ENCODE data around the gene PAXX. TPM values are rescaled to one million over a fixed set of nuclear protein-coding genes. Genes with fewer than 3 reads are reported as not detected.

Gene PAXX
- total RNA-seq, 1 donor = 16.6 TPM

GRCh38 chr9:136996361-136997292 lies 4.4 kb downstream of the PAXX start, which contains the start of gene CLIC3:
Gene CLIC3 (minus strand): TSS chr9:136996568. CDS start chr9:136996543, 25 bp downstream.
- TF ChIP-seq CTCF (IDR thresholded peaks at IDR 0.05; ENCODE audit: extremely low read depth, low read depth, low read length) = no peak
- no peak within 1 kb of the TSS for H2AFZ ChIP-seq (ENCODE audit: low read length)
- peaks cover 47% of the 10 kb centered on the region for H3K4me1 ChIP-seq (ENCODE audit: insufficient read depth, low read length)
- H3K36me3 ChIP-seq (ENCODE audit: insufficient read depth, low read length) = no peaks in the 10 kb centered on the region
- H3K4me3 ChIP-seq (ENCODE audit: insufficient read depth, low read length) = peak within 1 kb of the TSS; percentile 27
- H4K20me1 ChIP-seq (ENCODE audit: insufficient read depth, low read length) = peaks cover 2% of the 10 kb centered on the region
- DNase-seq (ENCODE audit: insufficient read length, low spot score, missing footprints) = no peak
- no peaks in the 10 kb centered on the region for H3K27me3 ChIP-seq (ENCODE audit: insufficient read depth, low read length)
- no peak within 1 kb of the TSS for H3K27ac ChIP-seq (ENCODE audit: low read depth, low read length)
- peak within 1 kb of the TSS; percentile 64 for H3K4me2 ChIP-seq (ENCODE audit: insufficient read depth, low read length)
- peaks cover 10% of the 10 kb centered on the region for H3K79me2 ChIP-seq (ENCODE audit: insufficient read depth, low read length)
- no peaks in the 10 kb centered on the region for H3K9me3 ChIP-seq (ENCODE audit: low read depth, low read length)

- Histone ChIP-seq H3K4me1 (ENCODE audit: insufficient read depth, low read length) (peaks cover 47% of the 10 kb centered on the region), H3K4me2 (ENCODE audit: insufficient read depth, low read length) (peak overlapping the region; percentile 41), H2AFZ (ENCODE audit: low read length) (peak overlapping the region; percentile 54), H3K27ac (ENCODE audit: low read depth, low read length) (no peak overlapping the region), H3K79me2 (ENCODE audit: insufficient read depth, low read length) (peaks cover 10% of the 10 kb centered on the region), H3K9me3 (ENCODE audit: low read depth, low read length) (no peaks in the 10 kb centered on the region), H3K4me3 (ENCODE audit: insufficient read depth, low read length) (no peak overlapping the region), H4K20me1 (ENCODE audit: insufficient read depth, low read length) (peaks cover 2% of the 10 kb centered on the region), H3K36me3 (ENCODE audit: insufficient read depth, low read length) (no peaks in the 10 kb centered on the region), H3K27me3 (ENCODE audit: insufficient read depth, low read length) (no peaks in the 10 kb centered on the region)
- no peak for TF ChIP-seq CTCF (IDR thresholded peaks at IDR 0.05; ENCODE audit: extremely low read depth, low read depth, low read length)
- no peak for DNase-seq (ENCODE audit: insufficient read length, low spot score, missing footprints)
These were observed 5.1 kb downstream of the PAXX start for GRCh38 chr9:136997371-136997770.

- peak overlapping the region; percentile 54 for H2AFZ ChIP-seq (ENCODE audit: low read length)
- no peaks in the 10 kb centered on the region for H3K36me3 ChIP-seq (ENCODE audit: insufficient read depth, low read length)
- H3K27me3 ChIP-seq (ENCODE audit: insufficient read depth, low read length) = no peaks in the 10 kb centered on the region
- peak; percentile 95 for DNase-seq (ENCODE audit: insufficient read length, low spot score, missing footprints)
- peak overlapping the region; percentile 41 for H3K4me2 ChIP-seq (ENCODE audit: insufficient read depth, low read length)
- peaks cover 8% of the 10 kb centered on the region for H3K79me2 ChIP-seq (ENCODE audit: insufficient read depth, low read length)
- peaks cover 45% of the 10 kb centered on the region for H3K4me1 ChIP-seq (ENCODE audit: insufficient read depth, low read length)
- TF ChIP-seq CTCF (IDR thresholded peaks at IDR 0.05; ENCODE audit: extremely low read depth, low read depth, low read length) = peak; percentile 19
- no peak overlapping the region for H3K27ac ChIP-seq (ENCODE audit: low read depth, low read length)
- peaks cover under 1% of the 10 kb centered on the region for H4K20me1 ChIP-seq (ENCODE audit: insufficient read depth, low read length)
- no peaks in the 10 kb centered on the region for H3K9me3 ChIP-seq (ENCODE audit: low read depth, low read length)
- no peak overlapping the region for H3K4me3 ChIP-seq (ENCODE audit: insufficient read depth, low read length)
These were observed 5.6 kb downstream of the PAXX start for GRCh38 chr9:136997830-136998234.

All from osteoblast (primary cell).